Activated CD8-positive, alpha-beta T cell treated with anti-CD3 and anti-CD28 coated beads for 36 hours (primary cell): ENCODE results near the gene STT3A. TPM values are rescaled to one million over a fixed set of nuclear protein-coding genes. Genes with fewer than 3 reads are reported as not detected.

Experiments used
- ATAC-seq: fragments of 200-7000 bp; cut with Tn5 transposase; one replicate; pipeline ENCODE4 v1.10.0; 2021; ENCODE audit warnings: mild to moderate bottlenecking, moderate library complexity
- CTCF ChIA-PET: fragments of 350-600 bp; sonication (Branson Sonifier 250); formaldehyde crosslinking; loops from one replicate; lab custom pipeline; 2021; ENCODE audit warnings: antibody characterized with exemption; lab: Charles Lee
- POLR2A ChIA-PET: fragments of 350-600 bp; sonication (Branson Sonifier 250); formaldehyde crosslinking; loops from one replicate; lab custom pipeline; 2021; ENCODE audit warnings: antibody characterized with exemption; lab: Charles Lee
- DNase-seq: peaks from one replicate; pipeline ENCODE4 v3.0.0-alpha.2; 2020
- H3K27ac Mint-ChIP-seq: one replicate; pipeline ENCODE4 v1.8.0; 2021; ENCODE audit warnings: mild to moderate bottlenecking, mixed read lengths
- H3K27me3 Mint-ChIP-seq: one replicate; pipeline ENCODE4 v1.8.0; 2021; ENCODE audit warnings: mixed read lengths
- H3K36me3 Mint-ChIP-seq: one replicate; pipeline ENCODE4 v1.8.0; 2021; ENCODE audit warnings: low read depth, mixed read lengths
- H3K4me1 Mint-ChIP-seq: one replicate; pipeline ENCODE4 v1.8.0; 2021; ENCODE audit warnings: low read depth, mixed read lengths
- H3K4me3 Mint-ChIP-seq: one replicate; pipeline ENCODE4 v1.8.0; 2021; ENCODE audit warnings: mild to moderate bottlenecking, moderate library complexity, mixed read lengths
- H3K9me3 Mint-ChIP-seq: one replicate; pipeline ENCODE4 v1.8.0; 2021; ENCODE audit warnings: mixed read lengths
- CTCF ChIP-seq: fragments of 200-600 bp; IDR thresholded peaks from one replicate; pipeline ENCODE4 v1.8.0; 2022; ENCODE audit warnings: antibody characterized with exemption, mild to moderate bottlenecking
- intact Hi-C: fragments of 100-400 bp; cut with micrococcal nuclease; formaldehyde crosslinking; loops from one replicate; pipeline ENCODE4 v1.10.0; 2022
- total RNA-seq, 2 experiments: library from RNA; stranded (reverse); gene quantifications; one replicate each; pipeline ENCODE4 v1.2.3, GENCODE V29; 2021

STT3A gene
- total RNA-seq, 2 experiments from 2014 or later, result 111 to 114 TPM

DNA sequence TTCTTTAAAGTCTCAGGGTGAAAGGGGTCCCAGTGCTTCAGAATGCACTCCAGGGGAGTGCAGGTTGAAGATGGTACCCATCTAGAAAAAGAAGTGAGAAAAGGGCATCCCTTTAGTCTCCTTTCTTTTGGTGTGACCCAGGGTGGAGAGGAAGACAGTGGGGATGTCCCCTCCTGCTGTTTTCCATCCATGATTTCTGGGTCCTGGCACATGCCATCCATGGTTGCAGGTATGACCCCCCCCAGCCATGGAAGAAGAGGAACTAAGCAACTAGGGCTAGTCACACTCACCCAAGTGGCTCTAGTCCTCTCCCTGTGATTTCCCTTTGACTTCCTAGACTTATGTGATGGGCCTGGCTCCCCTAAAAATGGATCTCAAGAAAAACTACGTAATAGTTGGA lies 39.3 kb upstream of the STT3A start:
- Mint-ChIP-seq H3K4me3 (no peak overlapping the region), H3K9me3 (peaks cover 30% of the 10 kb centered on the region), H3K27ac (no peak overlapping the region), H3K4me1 (no peaks in the 10 kb centered on the region), H3K36me3 (peaks cover 14% of the 10 kb centered on the region), H3K27me3 (peaks cover 2% of the 10 kb centered on the region)
- no peak for DNase-seq
- intact Hi-C loops, result no loop called here
- ATAC-seq, result no peak
- POLR2A ChIA-PET, result no interaction called here
- CTCF ChIA-PET, result interaction anchor here (1.0 kb wide), 1 partner anchor 15 kb away, joined by 3 read pairs; no protein-coding TSS in a partner anchor
- no peak for TF ChIP-seq CTCF

GRCh38 chr11:125554038-125554437 lies 38.6 kb upstream of the STT3A start:
- ChIA-PET POLR2A (no interaction called here), CTCF (no interaction called here)
- Mint-ChIP-seq H3K4me1 (no peaks in the 10 kb centered on the region), H3K27me3 (peaks cover 2% of the 10 kb centered on the region), H3K9me3 (peaks cover 30% of the 10 kb centered on the region), H3K27ac (no peak overlapping the region), H3K4me3 (no peak overlapping the region), H3K36me3 (peaks cover 14% of the 10 kb centered on the region)
- ATAC-seq, result no peak
- no peak for TF ChIP-seq CTCF
- intact Hi-C loops, result no loop called here
- DNase-seq, result no peak

DNA sequence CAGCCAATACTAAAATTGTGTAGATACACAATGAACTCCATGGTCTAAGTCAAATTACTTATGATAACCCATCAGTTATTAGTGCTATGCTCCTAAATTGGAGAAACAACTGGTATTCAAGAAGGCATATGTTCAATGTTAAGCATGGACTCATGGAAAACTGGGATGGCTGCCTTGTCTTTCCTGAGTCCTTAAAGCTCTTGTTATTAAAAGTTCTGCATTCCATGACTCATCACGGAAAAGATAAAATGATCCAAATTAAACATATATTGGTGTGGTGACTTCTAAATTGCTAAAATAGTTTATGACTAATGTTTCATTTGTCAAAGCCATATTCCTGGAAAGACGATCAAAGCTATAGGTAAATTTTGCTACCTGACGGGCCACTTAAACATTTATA lies 32.8 kb upstream of the STT3A start:
- Mint-ChIP-seq H3K27ac (no peak overlapping the region), H3K36me3 (no peaks in the 10 kb centered on the region), H3K4me3 (no peak overlapping the region), H3K9me3 (peaks cover 5% of the 10 kb centered on the region), H3K27me3 (no peaks in the 10 kb centered on the region), H3K4me1 (no peaks in the 10 kb centered on the region)
- DNase-seq (no peak), ATAC-seq (no peak)
- TF ChIP-seq CTCF, result no peak
- CTCF ChIA-PET, result interaction anchor here (2.1 kb wide), 1 partner anchor 10 kb away, joined by 8 read pairs; the partner anchor contains the start of gene EI24
- POLR2A ChIA-PET, result interaction anchor here (1.4 to 1.9 kb wide), 2 partner anchors 10 to 65 kb away, joined by 4 read pairs; partner anchors contain the start of genes CHEK1 and EI24
- intact Hi-C loops, result no loop called here

DNA sequence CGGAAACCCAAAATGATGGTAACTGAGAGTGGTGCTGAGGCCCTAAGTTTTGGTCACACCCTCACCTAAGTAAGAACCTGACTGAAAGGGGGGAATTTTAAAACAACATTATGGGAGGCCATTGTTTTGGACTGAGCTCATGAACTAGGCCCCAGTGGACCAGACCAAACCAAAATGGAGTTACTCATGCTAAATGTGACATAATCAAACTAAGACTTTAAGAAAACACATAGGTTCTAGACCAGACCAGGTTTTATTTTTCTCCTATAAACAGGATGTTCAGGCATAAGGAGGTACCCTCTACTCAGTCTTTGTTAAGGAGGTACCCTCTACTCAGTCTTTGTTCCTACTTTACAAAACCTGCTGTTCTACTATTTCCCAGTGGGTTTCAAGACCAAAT lies 30.7 kb upstream of the STT3A start:
- TF ChIP-seq CTCF, result no peak
- ChIA-PET POLR2A (no interaction called here), CTCF (interaction anchor here (0.6 to 0.9 kb wide), 2 partner anchors 13 to 799 kb away, joined by 3 to 7 read pairs; no protein-coding TSS in a partner anchor)
- Mint-ChIP-seq H3K9me3 (no peaks in the 10 kb centered on the region), H3K27me3 (no peaks in the 10 kb centered on the region), H3K36me3 (no peaks in the 10 kb centered on the region), H3K4me3 (no peak overlapping the region), H3K27ac (no peak overlapping the region), H3K4me1 (peaks cover 3% of the 10 kb centered on the region)
- DNase-seq (no peak), ATAC-seq (no peak)
- intact Hi-C loops, result no loop called here

DNA sequence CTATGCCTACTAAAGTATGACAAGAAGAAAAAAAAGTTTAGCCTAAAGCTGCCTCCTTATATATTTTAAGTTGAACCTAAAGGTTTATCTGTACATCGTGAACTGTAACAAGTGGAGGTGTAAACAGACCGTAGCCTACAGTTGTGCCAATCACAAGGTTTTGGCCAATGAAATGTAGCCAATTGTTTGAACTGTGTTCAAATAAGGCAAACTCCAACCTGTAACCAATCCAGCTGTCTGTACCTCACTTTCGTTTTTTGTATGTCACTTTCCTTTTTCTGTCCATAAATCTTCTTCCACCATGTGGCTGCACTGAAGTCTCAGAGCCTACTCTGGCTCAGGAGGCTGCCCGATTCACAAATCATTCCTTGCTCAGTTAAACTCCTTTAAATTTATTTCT lies 30.2 kb upstream of the STT3A start:
- H3K27ac Mint-ChIP-seq, result no peak overlapping the region
- ATAC-seq, result no peak
- intact Hi-C loops, result no loop called here
- DNase-seq, result no peak
- H3K9me3 Mint-ChIP-seq, result no peaks in the 10 kb centered on the region
- no peaks in the 10 kb centered on the region for H3K27me3 Mint-ChIP-seq
- ChIA-PET POLR2A (no interaction called here), CTCF (interaction anchor here (0.6 to 0.9 kb wide), 2 partner anchors 12 to 799 kb away, joined by 3 to 7 read pairs; no protein-coding TSS in a partner anchor)
- no peak overlapping the region for H3K4me3 Mint-ChIP-seq
- no peak for TF ChIP-seq CTCF
- H3K4me1 Mint-ChIP-seq, result peaks cover 6% of the 10 kb centered on the region
- no peaks in the 10 kb centered on the region for H3K36me3 Mint-ChIP-seq
